ENCODE measurements around the gene TALDO1. TPM values are rescaled to one million over a fixed set of nuclear protein-coding genes. Genes with fewer than 3 reads are reported as not detected.

TALDO1 gene
- total RNA-seq, 1 donor from 2014 or later, result 332 TPM

GRCh38 chr11:766106-766935 is 19.1 kb downstream of the TALDO1 start:
- H3K4me3 ChIP-seq (ENCODE audit: low read depth, low read length), result no peak overlapping the region
- TF ChIP-seq CTCF (conservative IDR thresholded peaks at IDR 0.05; ENCODE audit: low read depth, low read length), result no peak
- DNase-seq (ENCODE audit: low read depth), result no peak

GRCh38 chr11:766936-767210 is 19.6 kb downstream of the TALDO1 start:
- no peak for TF ChIP-seq CTCF (conservative IDR thresholded peaks at IDR 0.05; ENCODE audit: low read depth, low read length)
- DNase-seq (ENCODE audit: low read depth), result no peak
- no peak overlapping the region for H3K4me3 ChIP-seq (ENCODE audit: low read depth, low read length)

GRCh38 chr11:767238-767637 is 20.0 kb downstream of the TALDO1 start:
- H3K4me3 ChIP-seq (ENCODE audit: low read depth, low read length), result no peak overlapping the region
- DNase-seq (ENCODE audit: low read depth), result no peak
- no peak for TF ChIP-seq CTCF (conservative IDR thresholded peaks at IDR 0.05; ENCODE audit: low read depth, low read length)

GRCh38 chr11:769887-770641 is 22.8 kb downstream of the TALDO1 start:
- H3K4me3 ChIP-seq (ENCODE audit: low read depth, low read length), result no peak overlapping the region
- no peak for TF ChIP-seq CTCF (conservative IDR thresholded peaks at IDR 0.05; ENCODE audit: low read depth, low read length)
- no peak for DNase-seq (ENCODE audit: low read depth)

GRCh38 chr11:770642-771616 is 23.7 kb downstream of the TALDO1 start:
- no peak for TF ChIP-seq CTCF (conservative IDR thresholded peaks at IDR 0.05; ENCODE audit: low read depth, low read length)
- DNase-seq (ENCODE audit: low read depth), result no peak
- H3K4me3 ChIP-seq (ENCODE audit: low read depth, low read length), result no peak overlapping the region

GRCh38 chr11:771617-772204 is 24.4 kb downstream of the TALDO1 start:
- no peak for TF ChIP-seq CTCF (conservative IDR thresholded peaks at IDR 0.05; ENCODE audit: low read depth, low read length)
- no peak overlapping the region for H3K4me3 ChIP-seq (ENCODE audit: low read depth, low read length)
- no peak for DNase-seq (ENCODE audit: low read depth)
